Stimulated activated CD8-positive, alpha-beta memory T cell treated with anti-CD3 and anti-CD28 coated beads, Interleukin-7, amount 100 ng/mL, for 24 hours (primary cell): ENCODE data around the gene RBM41.

ENCODE experiments used
- DNase-seq: peaks from one replicate; pipeline ENCODE4 v3.0.0-alpha.2; 2020; ENCODE audit warnings: low read depth

Gene RBM41

DNA sequence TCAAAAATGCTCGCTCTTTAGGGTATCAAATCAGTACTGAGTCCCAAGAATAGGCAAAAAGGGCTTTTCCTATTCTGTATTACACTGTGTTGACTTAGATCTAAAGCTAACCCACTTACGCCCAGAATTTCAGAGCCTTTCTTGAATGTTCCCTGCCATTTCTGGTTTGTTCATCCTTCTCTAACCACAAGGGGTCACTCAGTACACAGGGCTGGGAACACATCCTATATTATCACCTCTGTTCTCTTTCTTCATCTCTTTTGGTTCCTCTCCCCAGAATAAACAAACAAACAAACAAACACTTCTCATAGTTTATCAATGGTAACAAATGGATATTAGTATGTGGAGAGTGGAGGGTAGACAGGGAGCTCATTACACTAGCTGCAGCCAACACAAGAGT lies 93.1 kb downstream of the RBM41 start:
- no peak for DNase-seq

DNA sequence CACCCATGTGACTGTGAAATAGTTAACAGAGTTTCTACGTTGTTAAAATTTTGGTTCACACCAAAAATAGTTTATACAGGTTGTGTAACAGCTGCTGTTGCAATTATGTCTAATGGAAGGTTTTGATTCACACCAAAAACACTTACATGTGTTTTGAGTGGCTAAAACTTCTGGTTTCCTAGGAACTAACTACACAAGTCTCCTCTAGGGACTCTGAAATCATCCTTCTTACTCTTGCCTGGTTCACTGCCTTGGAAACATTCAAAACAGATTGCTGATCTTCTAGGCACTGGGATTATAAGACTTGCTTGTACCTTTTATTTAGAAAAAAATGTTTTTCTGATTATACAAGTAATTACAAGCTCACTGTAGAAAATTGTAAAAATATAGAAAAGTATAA lies 103.7 kb downstream of the RBM41 start:
- no peak for DNase-seq
